ENCODE data around the gene DDRGK1. TPM values are rescaled to one million over a fixed set of nuclear protein-coding genes. Genes with fewer than 3 reads are reported as not detected.

DDRGK1 gene
- polyA plus RNA-seq, 3 donors = 39.9 to 42.7 (median 42.6) TPM

GRCh38 chr20:3229158-3229557, 24.7 kb upstream of the DDRGK1 start:
- Histone ChIP-seq H3K4me2 (replicated peaks; ENCODE audit: extremely low read depth, low read length, poor library complexity, severe bottlenecking) (no peak overlapping the region), H4K20me1 (ENCODE audit: insufficient read depth, low read length) (no peaks in the 10 kb centered on the region), H3K36me3 (replicated peaks in 1 of 2; ENCODE audit: control insufficient read depth in 1 of 2, insufficient read depth in 2 of 2, low read length in 2 of 2) (peaks cover 0 to 5% of the 10 kb centered on the region in 2 donors), H3K4me3 (replicated peaks in 1 of 3; ENCODE audit: low read depth in 2 of 3, low read length in 3 of 3) (no peak overlapping the region), H2AFZ (ENCODE audit: insufficient read depth, low read depth, low read length, poor library complexity, severe bottlenecking) (no peak overlapping the region), H3K4me1 (ENCODE audit: control insufficient read depth in 1 of 2, insufficient read depth in 2 of 2, low read length in 2 of 2) (no peaks in the 10 kb centered on the region), H3K27me3 (ENCODE audit: control insufficient read depth in 2 of 2, insufficient read depth in 2 of 2, low read length in 2 of 2) (no peaks in the 10 kb centered on the region), H3K9ac (ENCODE audit: insufficient read depth, low read length, poor library complexity, severe bottlenecking) (no peak overlapping the region), H3K9me3 (replicated peaks in 1 of 2; ENCODE audit: control insufficient read depth in 1 of 2, insufficient read depth in 1 of 2, low read length in 2 of 2) (no peaks in the 10 kb centered on the region), H3K27ac (ENCODE audit: low read depth in 1 of 2, low read length in 2 of 2) (no peak overlapping the region), H3K79me2 (ENCODE audit: insufficient read depth, low read length) (no peaks in the 10 kb centered on the region)
- Mint-ChIP-seq H3K36me3 (peaks cover 5 to 16% of the 10 kb centered on the region in 2 donors), H3K27me3 (ENCODE audit: low read depth in 3 of 3) (peaks cover 0 to 4% (median 0%) of the 10 kb centered on the region in 3 donors), H3K27ac (no peak overlapping the region), H3K9me3 (peaks cover 0 to 1% (median 0%) of the 10 kb centered on the region in 7 donors), H3K4me3 (no peak overlapping the region), H3K4me1 (no peaks in the 10 kb centered on the region)
- no peak for TF ChIP-seq CTCF (IDR thresholded peaks at IDR 0.05)
- DNase-seq = no peak
- intact Hi-C loops (cut with micrococcal nuclease) = no loop called here
- WGBS (ENCODE audit: insufficient coverage) = 96% methylated on average over 19 of the region's 22 CpGs

- Histone ChIP-seq H4K20me1 (ENCODE audit: insufficient read depth, low read length) (no peaks in the 10 kb centered on the region), H2AFZ (ENCODE audit: insufficient read depth, low read depth, low read length, poor library complexity, severe bottlenecking) (no peak overlapping the region), H3K4me3 (replicated peaks in 1 of 3; ENCODE audit: low read depth in 2 of 3, low read length in 3 of 3) (no peak overlapping the region), H3K79me2 (ENCODE audit: insufficient read depth, low read length) (no peaks in the 10 kb centered on the region), H3K9me3 (replicated peaks in 1 of 2; ENCODE audit: control insufficient read depth in 1 of 2, insufficient read depth in 1 of 2, low read length in 2 of 2) (no peaks in the 10 kb centered on the region), H3K27me3 (ENCODE audit: control insufficient read depth in 2 of 2, insufficient read depth in 2 of 2, low read length in 2 of 2) (no peaks in the 10 kb centered on the region), H3K36me3 (replicated peaks in 1 of 2; ENCODE audit: control insufficient read depth in 1 of 2, insufficient read depth in 2 of 2, low read length in 2 of 2) (peaks cover under 1 to 10% of the 10 kb centered on the region in 2 donors), H3K27ac (ENCODE audit: low read depth in 1 of 2, low read length in 2 of 2) (no peak overlapping the region), H3K9ac (ENCODE audit: insufficient read depth, low read length, poor library complexity, severe bottlenecking) (no peak overlapping the region), H3K4me2 (replicated peaks; ENCODE audit: extremely low read depth, low read length, poor library complexity, severe bottlenecking) (no peak overlapping the region), H3K4me1 (ENCODE audit: control insufficient read depth in 1 of 2, insufficient read depth in 2 of 2, low read length in 2 of 2) (no peaks in the 10 kb centered on the region)
- DNase-seq = no peak
- intact Hi-C loops (cut with micrococcal nuclease) = no loop called here
- Mint-ChIP-seq H3K36me3 (peaks cover 9 to 20% of the 10 kb centered on the region in 2 donors), H3K27me3 (ENCODE audit: low read depth in 3 of 3) (peaks cover 0 to 1% (median 0%) of the 10 kb centered on the region in 3 donors), H3K9me3 (peaks cover 0 to 1% (median 0%) of the 10 kb centered on the region in 7 donors), H3K4me1 (no peaks in the 10 kb centered on the region), H3K27ac (peak overlapping the region in 1 of 7 donors; percentile 57), H3K4me3 (no peak overlapping the region)
- no peak for TF ChIP-seq CTCF (IDR thresholded peaks at IDR 0.05)
- 100% methylated on average over 9 of the region's 11 CpGs for WGBS (ENCODE audit: insufficient coverage)
These were observed 24.2 kb upstream of the DDRGK1 start for GRCh38 chr20:3228750-3229032.
